SK-N-SH (cell line): ENCODE measurements around the gene JAML.

Source experiments
- FOXJ3 ChIP-seq: sonication (generic); formaldehyde crosslinking; IDR thresholded peaks from 2 replicates; pipeline ENCODE4 v1.5.1; 2020; ENCODE audit warnings: mild to moderate bottlenecking, missing genetic modification reagents
- JUND ChIP-seq: IDR thresholded peaks from 2 replicates; pipeline ENCODE4 v1.4.0; 2012
- TF ChIP-seq, protein P1 (sequence below): fragments of 200-600 bp; sonication (generic); IDR thresholded peaks from 2 replicates; pipeline ENCODE4 v1.6.1; 2017; ENCODE audit warnings: antibody characterized with exemption, mild to moderate bottlenecking, moderate library complexity

DNA sequence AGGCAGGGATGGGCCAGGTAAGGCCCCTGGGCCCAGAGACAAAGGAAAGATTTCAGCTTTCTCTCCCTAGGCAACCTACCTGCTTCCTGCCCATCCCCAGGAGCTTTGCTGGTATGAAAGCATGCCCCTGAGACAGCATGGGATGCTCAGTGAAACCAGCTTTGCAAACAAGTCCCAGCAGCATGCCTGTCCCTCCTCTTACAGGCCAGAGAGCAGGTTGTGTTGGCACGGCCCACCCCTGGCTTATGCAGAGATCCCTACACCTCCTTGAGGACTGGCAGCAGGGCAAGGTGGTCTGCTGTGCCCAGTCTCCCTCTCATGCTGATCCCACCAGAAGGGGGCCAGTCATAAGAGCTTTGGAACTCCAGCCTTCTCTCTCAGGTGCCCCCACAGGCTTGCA is 75.3 kb downstream of the JAML start:
- TF ChIP-seq FOXJ3, result no peak
- TF ChIP-seq JUND, result no peak
- TF ChIP-seq, protein P1, sequence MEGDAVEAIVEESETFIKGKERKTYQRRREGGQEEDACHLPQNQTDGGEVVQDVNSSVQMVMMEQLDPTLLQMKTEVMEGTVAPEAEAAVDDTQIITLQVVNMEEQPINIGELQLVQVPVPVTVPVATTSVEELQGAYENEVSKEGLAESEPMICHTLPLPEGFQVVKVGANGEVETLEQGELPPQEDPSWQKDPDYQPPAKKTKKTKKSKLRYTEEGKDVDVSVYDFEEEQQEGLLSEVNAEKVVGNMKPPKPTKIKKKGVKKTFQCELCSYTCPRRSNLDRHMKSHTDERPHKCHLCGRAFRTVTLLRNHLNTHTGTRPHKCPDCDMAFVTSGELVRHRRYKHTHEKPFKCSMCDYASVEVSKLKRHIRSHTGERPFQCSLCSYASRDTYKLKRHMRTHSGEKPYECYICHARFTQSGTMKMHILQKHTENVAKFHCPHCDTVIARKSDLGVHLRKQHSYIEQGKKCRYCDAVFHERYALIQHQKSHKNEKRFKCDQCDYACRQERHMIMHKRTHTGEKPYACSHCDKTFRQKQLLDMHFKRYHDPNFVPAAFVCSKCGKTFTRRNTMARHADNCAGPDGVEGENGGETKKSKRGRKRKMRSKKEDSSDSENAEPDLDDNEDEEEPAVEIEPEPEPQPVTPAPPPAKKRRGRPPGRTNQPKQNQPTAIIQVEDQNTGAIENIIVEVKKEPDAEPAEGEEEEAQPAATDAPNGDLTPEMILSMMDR, result no peak
